ENCODE measurements around the gene EPAS1. TPM values are rescaled to one million over a fixed set of nuclear protein-coding genes. Genes with fewer than 3 reads are reported as not detected.

Gene EPAS1
- total RNA-seq, 1 donor from 2014 or later = 0.47 TPM

GRCh38 chr2:46325182-46325928 is 28.1 kb downstream of the EPAS1 start:
- TF ChIP-seq CTCF (IDR thresholded peaks at IDR 0.05) = no peak
- ChIA-PET POLR2A (no interaction called here), CTCF (no interaction called here)
- no peaks in the 10 kb centered on the region for H3K4me1 Mint-ChIP-seq
- intact Hi-C loops (cut with micrococcal nuclease) = no loop called here
- no peak for DNase-seq
- no peaks in the 10 kb centered on the region for H3K9me3 Mint-ChIP-seq
- H3K27me3 Mint-ChIP-seq = peaks cover 15% of the 10 kb centered on the region
- no peaks in the 10 kb centered on the region for H3K36me3 Mint-ChIP-seq (ENCODE audit: low read depth)
- ATAC-seq (ENCODE audit: low read depth) = no peak
- H3K27ac Mint-ChIP-seq = no peak overlapping the region
- H3K4me3 Mint-ChIP-seq = no peak overlapping the region

DNA sequence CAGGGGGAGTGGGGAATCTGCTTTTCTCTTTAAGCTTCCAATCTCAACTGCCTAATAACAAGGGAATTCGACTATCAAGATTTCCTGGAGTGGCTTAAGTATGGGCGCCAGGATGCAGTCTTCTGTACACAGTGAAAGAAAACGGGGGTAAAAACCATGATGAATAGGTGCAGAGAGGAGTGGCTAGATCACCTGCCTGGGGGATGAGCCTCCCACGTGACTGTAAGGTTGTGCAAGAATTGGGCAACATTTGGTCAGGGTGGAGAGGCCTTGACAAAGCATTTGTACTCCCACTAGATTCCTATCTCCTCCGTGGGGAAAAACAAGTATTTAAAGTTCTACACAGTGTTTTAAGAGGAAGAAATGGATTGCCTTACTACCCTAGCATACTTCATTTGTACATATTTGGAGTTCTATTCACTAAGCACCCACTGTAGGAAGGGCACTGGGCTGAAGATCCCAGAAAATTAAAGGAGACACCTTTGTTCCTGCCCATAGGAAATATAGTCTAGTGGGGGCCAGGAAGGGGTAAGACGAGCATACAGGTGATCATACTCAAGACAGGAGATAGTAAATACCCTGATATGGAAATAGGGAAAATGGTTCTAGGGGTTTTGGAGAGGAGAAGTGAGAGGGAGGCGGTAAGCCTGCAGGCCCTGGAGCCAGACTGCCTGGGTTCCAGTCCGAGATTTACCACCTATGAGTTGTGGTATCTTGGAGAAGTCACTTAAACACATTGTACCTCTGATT is 29.2 kb downstream of the EPAS1 start:
- POLR2A ChIA-PET = no interaction called here
- Mint-ChIP-seq H3K27me3 (peaks cover 11% of the 10 kb centered on the region), H3K4me1 (no peaks in the 10 kb centered on the region), H3K36me3 (ENCODE audit: low read depth) (no peaks in the 10 kb centered on the region), H3K9me3 (no peaks in the 10 kb centered on the region), H3K4me3 (no peak overlapping the region), H3K27ac (no peak overlapping the region)
- DNase-seq = no peak
- CTCF ChIA-PET = no interaction called here
- no peak for ATAC-seq (ENCODE audit: low read depth)
- TF ChIP-seq CTCF (IDR thresholded peaks at IDR 0.05) = no peak
- intact Hi-C loops (cut with micrococcal nuclease) = no loop called here

DNA sequence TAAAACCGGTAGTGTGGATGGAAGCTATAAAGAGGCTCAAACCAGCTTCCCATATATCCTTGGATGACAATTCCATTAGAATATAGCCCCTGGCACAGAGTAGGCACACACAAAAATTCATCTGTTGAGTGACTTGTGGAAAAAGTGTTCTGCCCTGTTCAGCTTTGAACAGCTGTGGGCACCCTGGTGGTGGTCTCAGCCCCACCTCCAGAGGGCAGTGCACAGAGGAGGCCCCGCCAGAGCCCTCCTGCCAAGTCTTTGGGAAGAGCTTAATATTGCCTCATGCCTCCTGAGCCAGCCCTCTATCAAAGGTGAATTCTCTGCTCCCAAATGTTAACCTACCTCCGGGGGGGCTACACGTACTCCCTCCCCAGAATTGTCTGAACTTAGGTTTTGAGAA is 30.4 kb downstream of the EPAS1 start:
- TF ChIP-seq CTCF (IDR thresholded peaks at IDR 0.05) = no peak
- ChIA-PET CTCF (interaction anchor here (1.2 kb wide), 1 partner anchor 9 kb away, joined by 3 read pairs; no protein-coding TSS in a partner anchor), POLR2A (no interaction called here)
- Mint-ChIP-seq H3K27ac (no peak overlapping the region), H3K9me3 (no peaks in the 10 kb centered on the region), H3K4me1 (no peaks in the 10 kb centered on the region), H3K4me3 (no peak overlapping the region), H3K36me3 (ENCODE audit: low read depth) (no peaks in the 10 kb centered on the region), H3K27me3 (peaks cover 11% of the 10 kb centered on the region)
- ATAC-seq (ENCODE audit: low read depth) (no peak), DNase-seq (no peak)
- intact Hi-C loops (cut with micrococcal nuclease) = no loop called here

DNA sequence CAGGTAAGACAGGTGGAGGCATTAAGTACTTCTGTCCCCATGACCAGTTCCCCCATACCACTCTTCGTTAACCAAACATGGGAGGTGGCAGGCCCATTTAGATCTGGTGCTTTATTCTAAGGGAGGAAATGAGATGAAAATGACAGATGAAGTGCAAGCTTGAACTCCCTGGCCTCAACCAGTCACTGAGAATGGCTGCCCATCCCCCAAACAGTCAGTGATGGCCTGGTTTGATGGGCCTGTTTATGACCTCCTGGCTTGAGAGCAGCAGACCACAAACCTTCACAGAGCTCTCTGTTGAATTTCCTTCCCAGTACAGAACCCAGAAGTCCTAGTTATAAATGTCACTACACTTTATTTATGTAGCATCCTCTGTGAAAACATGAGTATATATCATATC is 31.1 kb downstream of the EPAS1 start:
- ATAC-seq (ENCODE audit: low read depth) (no peak), DNase-seq (no peak)
- Mint-ChIP-seq H3K4me3 (no peak overlapping the region), H3K9me3 (no peaks in the 10 kb centered on the region), H3K27ac (no peak overlapping the region), H3K36me3 (ENCODE audit: low read depth) (no peaks in the 10 kb centered on the region), H3K4me1 (no peaks in the 10 kb centered on the region), H3K27me3 (peaks cover 13% of the 10 kb centered on the region)
- intact Hi-C loops (cut with micrococcal nuclease) = no loop called here
- no peak for TF ChIP-seq CTCF (IDR thresholded peaks at IDR 0.05)
- CTCF ChIA-PET = interaction anchor here (1.2 kb wide), 1 partner anchor 9 kb away, joined by 3 read pairs; no protein-coding TSS in a partner anchor
- POLR2A ChIA-PET = no interaction called here

- Mint-ChIP-seq H3K4me1 (no peaks in the 10 kb centered on the region), H3K36me3 (ENCODE audit: low read depth) (no peaks in the 10 kb centered on the region), H3K4me3 (no peak overlapping the region), H3K27me3 (peaks cover 17% of the 10 kb centered on the region), H3K9me3 (no peaks in the 10 kb centered on the region), H3K27ac (no peak overlapping the region)
- ATAC-seq (ENCODE audit: low read depth) (no peak), DNase-seq (no peak)
- CTCF ChIA-PET = no interaction called here
- no peak for TF ChIP-seq CTCF (IDR thresholded peaks at IDR 0.05)
- intact Hi-C loops (cut with micrococcal nuclease) = no loop called here
- POLR2A ChIA-PET = no interaction called here
These were observed 31.6 kb downstream of the EPAS1 start for GRCh38 chr2:46328829-46329228.

All from activated B cell treated with CpG ODN at 0.5 μM for 24 hours (primary cell).